GM19099 (cell line): ENCODE measurements around the gene WNT6.
A peak's percentile ranks its signal among the peaks of the same experiment; 100 is the strongest.

Experiments
- POLR2A ChIP-seq: IDR thresholded peaks from 3 replicates; pipeline ENCODE4 v1.6.1; 2011; ENCODE audit warnings: low read depth; ENCODE audit not compliant: insufficient read length; ENCODE audit errors: extremely low read depth

WNT6 gene

GRCh38 chr2:218877891-218878290 is 18.3 kb downstream of the WNT6 start:
- TF ChIP-seq POLR2A = no peak

- no peak for TF ChIP-seq POLR2A
These were observed 18.9 kb downstream of the WNT6 start for GRCh38 chr2:218878486-218878885.

GRCh38 chr2:218878926-218879761 is 19.5 kb downstream of the WNT6 start:
- no peak for TF ChIP-seq POLR2A

- TF ChIP-seq POLR2A = no peak
These were observed 20.1 kb downstream of the WNT6 start for GRCh38 chr2:218879776-218880101.

GRCh38 chr2:218880102-218880858 is 20.7 kb downstream of the WNT6 start, which contains the start of gene WNT10A:
WNT10A (plus strand) TSS chr2:218880852; CDS start chr2:218880996, 144 bp downstream.
- peak; percentile 52 for TF ChIP-seq POLR2A

GRCh38 chr2:218880859-218881594 is 21.4 kb downstream of the WNT6 start:
- no peak for TF ChIP-seq POLR2A

GRCh38 chr2:218881744-218882460 is 22.3 kb downstream of the WNT6 start:
- TF ChIP-seq POLR2A = no peak

- no peak for TF ChIP-seq POLR2A
These were observed 22.8 kb downstream of the WNT6 start for GRCh38 chr2:218882461-218882816.

- no peak for TF ChIP-seq POLR2A
These were observed 23.3 kb downstream of the WNT6 start for GRCh38 chr2:218882866-218883366.

GRCh38 chr2:218883491-218884490 is 24.2 kb downstream of the WNT6 start:
- TF ChIP-seq POLR2A = no peak

GRCh38 chr2:218884519-218884918 is 24.9 kb downstream of the WNT6 start:
- TF ChIP-seq POLR2A = no peak

GRCh38 chr2:218885981-218886947 is 26.7 kb downstream of the WNT6 start:
- TF ChIP-seq POLR2A = peak; percentile 16
